ENCODE data around the gene ZDHHC13.

DNA sequence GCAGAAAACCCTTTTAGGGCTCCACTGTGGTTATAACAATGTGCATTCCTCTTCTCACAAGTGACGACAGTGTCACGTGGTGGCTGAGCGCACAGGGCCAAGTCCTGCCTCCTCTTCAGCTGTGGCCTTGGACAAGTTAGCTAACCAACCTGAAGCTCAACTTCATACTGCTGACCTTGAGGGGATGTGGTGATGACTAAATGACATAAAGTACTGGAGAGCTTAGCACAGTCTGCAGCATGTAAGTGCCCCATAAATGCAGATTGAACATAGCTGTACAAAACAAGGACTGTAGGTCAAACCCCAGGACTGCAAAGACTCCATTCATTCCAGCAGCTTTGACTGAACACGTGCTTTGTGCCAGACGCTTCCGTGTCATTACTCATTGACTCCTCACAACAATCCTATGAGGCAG lies 36.4 kb upstream of the ZDHHC13 start:
- TF ChIP-seq, protein P1, sequence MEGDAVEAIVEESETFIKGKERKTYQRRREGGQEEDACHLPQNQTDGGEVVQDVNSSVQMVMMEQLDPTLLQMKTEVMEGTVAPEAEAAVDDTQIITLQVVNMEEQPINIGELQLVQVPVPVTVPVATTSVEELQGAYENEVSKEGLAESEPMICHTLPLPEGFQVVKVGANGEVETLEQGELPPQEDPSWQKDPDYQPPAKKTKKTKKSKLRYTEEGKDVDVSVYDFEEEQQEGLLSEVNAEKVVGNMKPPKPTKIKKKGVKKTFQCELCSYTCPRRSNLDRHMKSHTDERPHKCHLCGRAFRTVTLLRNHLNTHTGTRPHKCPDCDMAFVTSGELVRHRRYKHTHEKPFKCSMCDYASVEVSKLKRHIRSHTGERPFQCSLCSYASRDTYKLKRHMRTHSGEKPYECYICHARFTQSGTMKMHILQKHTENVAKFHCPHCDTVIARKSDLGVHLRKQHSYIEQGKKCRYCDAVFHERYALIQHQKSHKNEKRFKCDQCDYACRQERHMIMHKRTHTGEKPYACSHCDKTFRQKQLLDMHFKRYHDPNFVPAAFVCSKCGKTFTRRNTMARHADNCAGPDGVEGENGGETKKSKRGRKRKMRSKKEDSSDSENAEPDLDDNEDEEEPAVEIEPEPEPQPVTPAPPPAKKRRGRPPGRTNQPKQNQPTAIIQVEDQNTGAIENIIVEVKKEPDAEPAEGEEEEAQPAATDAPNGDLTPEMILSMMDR (IDR thresholded peaks at IDR 0.05), result no peak
- no peak for TF ChIP-seq POLR2AphosphoS5 (IDR thresholded peaks at IDR 0.05)

Data from prostate gland (tissue), 2 donors.